ENCODE results near the gene OR51B6. TPM values are rescaled to one million over a fixed set of nuclear protein-coding genes. Genes with fewer than 3 reads are reported as not detected.
A peak's percentile ranks its signal among the peaks of the same experiment; 100 is the strongest.

The OR51B6 gene
- total RNA-seq, 2 donors from 2014 or later, result 0.29 TPM; not detected in 1

DNA sequence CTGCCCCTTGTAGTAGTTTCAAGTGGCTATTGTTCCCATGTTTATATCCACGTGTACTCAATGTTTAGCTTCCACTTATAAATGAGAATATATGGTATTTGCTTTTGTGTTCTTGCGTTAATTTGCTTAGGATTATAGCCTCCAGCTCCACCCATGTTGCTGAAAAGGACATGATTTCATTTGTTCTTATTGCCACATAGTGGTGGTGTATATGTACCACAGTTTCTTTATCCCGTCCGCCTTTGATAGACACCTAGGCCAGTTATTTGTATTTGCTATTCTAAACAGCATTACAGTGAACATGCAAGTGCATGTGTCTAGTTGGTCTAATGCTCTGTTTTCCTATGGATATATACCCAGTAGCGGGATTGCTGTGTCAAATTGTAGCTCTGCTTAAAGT is 34.0 kb upstream of the OR51B6 start:
- Mint-ChIP-seq H3K4me1 (no peaks in the 10 kb centered on the region), H3K36me3 (ENCODE audit: low read depth) (no peaks in the 10 kb centered on the region), H3K27ac (no peak overlapping the region), H3K4me3 (no peak overlapping the region), H3K9me3 (peaks cover 2% of the 10 kb centered on the region), H3K27me3 (ENCODE audit: insufficient read depth) (no peaks in the 10 kb centered on the region)
- 80% methylated on average over 4 of the region's 5 CpGs; no CpG with 5 or more reads in 1 of the 2 experiments for WGBS, 2 experiments (ENCODE audit: insufficient coverage in 1 of 2, insufficient read length in 1 of 2)
- no peak overlapping the region for H3K27ac ChIP-seq (ENCODE audit: low read depth, low read length)
- no peaks in the 10 kb centered on the region for H3K27me3 ChIP-seq (ENCODE audit: control insufficient read depth, insufficient read depth, low read length, poor library complexity, severe bottlenecking)
- DNase-seq, result no peak
- H3K9me3 ChIP-seq (ENCODE audit: control insufficient read depth, low read length), result no peaks in the 10 kb centered on the region
- peak; percentile 12 for TF ChIP-seq CTCF (conservative IDR thresholded peaks at IDR 0.05)
- no peaks in the 10 kb centered on the region for H3K4me1 ChIP-seq (ENCODE audit: control insufficient read depth, insufficient read depth, low read length)
- no peaks in the 10 kb centered on the region for H3K36me3 ChIP-seq (ENCODE audit: control insufficient read depth, insufficient read depth, low read length)
- no peak overlapping the region for H3K4me3 ChIP-seq (ENCODE audit: low read length)
- H3K9ac ChIP-seq (ENCODE audit: extremely low read depth, low read length, poor library complexity, severe bottlenecking), result no peak overlapping the region

DNA sequence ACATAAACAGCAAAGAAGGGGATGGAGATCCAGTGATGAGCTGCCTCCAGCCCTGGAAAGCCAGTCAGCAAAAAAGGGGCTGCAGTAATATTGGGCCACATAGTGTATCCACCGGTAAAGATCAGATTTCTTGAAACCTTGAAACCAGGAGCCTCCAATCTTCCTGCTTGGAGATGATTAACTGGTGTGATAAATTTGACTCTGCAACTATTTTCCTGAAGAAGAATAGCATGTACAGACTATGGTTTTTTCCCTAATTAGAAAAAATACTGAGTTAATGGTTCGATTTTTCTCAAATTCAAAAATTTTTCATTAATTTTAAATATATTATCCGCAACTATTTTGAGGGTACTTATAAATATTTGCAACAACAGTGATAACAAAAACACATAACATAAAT is 27.1 kb upstream of the OR51B6 start, which contains the start of gene OR51B2:
TSS of gene OR51B2 (minus strand) at position 101 of the 400 bp plus-strand sequence. CDS start at position 101, 0 bp downstream.
- Histone ChIP-seq H3K4me1 (ENCODE audit: control insufficient read depth, insufficient read depth, low read length) (no peaks in the 10 kb centered on the region), H3K36me3 (ENCODE audit: control insufficient read depth, insufficient read depth, low read length) (no peaks in the 10 kb centered on the region), H3K9ac (ENCODE audit: extremely low read depth, low read length, poor library complexity, severe bottlenecking) (no peak within 1 kb of the TSS), H3K4me3 (ENCODE audit: low read length) (no peak within 1 kb of the TSS), H3K27ac (ENCODE audit: low read depth, low read length) (no peak within 1 kb of the TSS), H3K9me3 (ENCODE audit: control insufficient read depth, low read length) (no peaks in the 10 kb centered on the region), H3K27me3 (ENCODE audit: control insufficient read depth, insufficient read depth, low read length, poor library complexity, severe bottlenecking) (no peaks in the 10 kb centered on the region)
- Mint-ChIP-seq H3K9me3 (no peaks in the 10 kb centered on the region), H3K4me3 (no peak within 1 kb of the TSS), H3K36me3 (ENCODE audit: low read depth) (no peaks in the 10 kb centered on the region), H3K27me3 (ENCODE audit: insufficient read depth) (no peaks in the 10 kb centered on the region), H3K4me1 (no peaks in the 10 kb centered on the region), H3K27ac (no peak within 1 kb of the TSS)
- WGBS, 2 experiments (ENCODE audit: insufficient coverage in 1 of 2, insufficient read length in 1 of 2), result 99 to 100% methylated on average over 1 to 2 of the region's 3 CpGs
- TF ChIP-seq CTCF (conservative IDR thresholded peaks at IDR 0.05), result no peak
- DNase-seq, result no peak

DNA sequence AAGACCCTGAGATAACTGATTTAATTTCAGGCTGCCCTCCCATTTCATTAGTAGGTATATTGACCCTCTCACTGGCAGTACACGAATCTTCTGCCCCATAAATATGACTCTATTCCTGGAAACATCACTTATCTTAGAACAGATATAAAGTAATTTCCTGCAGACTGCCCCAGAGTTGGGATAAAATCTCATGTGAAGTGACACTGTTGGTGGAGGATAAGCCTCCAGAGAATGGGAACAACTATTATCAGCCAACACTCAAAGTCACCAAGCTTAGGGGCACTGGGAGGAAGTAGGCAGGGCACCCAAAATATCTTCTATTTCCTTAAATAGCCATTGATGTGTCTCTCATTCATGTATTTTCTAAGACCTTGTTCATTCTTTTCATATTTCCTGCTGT is 16.1 kb upstream of the OR51B6 start:
- Histone ChIP-seq H3K27ac (ENCODE audit: low read depth, low read length) (no peak overlapping the region), H3K9ac (ENCODE audit: extremely low read depth, low read length, poor library complexity, severe bottlenecking) (no peak overlapping the region), H3K36me3 (ENCODE audit: control insufficient read depth, insufficient read depth, low read length) (no peaks in the 10 kb centered on the region), H3K4me3 (ENCODE audit: low read length) (no peak overlapping the region), H3K9me3 (ENCODE audit: control insufficient read depth, low read length) (no peaks in the 10 kb centered on the region), H3K27me3 (ENCODE audit: control insufficient read depth, insufficient read depth, low read length, poor library complexity, severe bottlenecking) (no peaks in the 10 kb centered on the region), H3K4me1 (ENCODE audit: control insufficient read depth, insufficient read depth, low read length) (peaks cover 14% of the 10 kb centered on the region)
- Mint-ChIP-seq H3K4me3 (no peak overlapping the region), H3K27ac (no peak overlapping the region), H3K36me3 (ENCODE audit: low read depth) (peaks cover 2% of the 10 kb centered on the region), H3K27me3 (ENCODE audit: insufficient read depth) (no peaks in the 10 kb centered on the region), H3K9me3 (peaks cover 2% of the 10 kb centered on the region), H3K4me1 (peaks cover 22% of the 10 kb centered on the region)
- TF ChIP-seq CTCF (conservative IDR thresholded peaks at IDR 0.05), result no peak
- no peak for DNase-seq
- WGBS, 2 experiments (ENCODE audit: insufficient coverage in 1 of 2, insufficient read length in 1 of 2), result 63% methylated on average over 1 of the region's 1 CpG; no CpG with 5 or more reads in 1 of the 2 experiments

Data from endodermal cell (in vitro differentiated cells).